ENCODE results near the gene SERAC1.

DNA sequence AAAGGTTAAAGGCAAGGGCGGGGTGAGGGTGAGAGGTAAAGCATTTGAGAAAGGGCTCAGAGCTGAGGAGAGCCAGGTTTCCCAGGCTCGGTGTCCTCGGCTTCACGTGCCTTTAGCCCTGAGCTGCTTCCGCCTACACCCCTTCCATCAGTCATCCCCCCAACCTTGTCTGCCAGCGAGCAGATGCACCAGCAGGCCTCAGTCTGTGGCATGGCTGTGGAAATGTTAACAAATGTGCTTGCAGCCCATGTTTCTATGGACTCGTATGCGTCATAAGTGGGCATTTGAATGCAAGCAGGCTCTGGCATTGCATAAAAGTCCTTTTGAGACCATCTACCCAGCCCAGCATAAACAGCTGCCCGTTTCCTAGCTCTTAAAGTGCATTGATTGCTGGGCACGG lies 97.5 kb downstream of the SERAC1 start:
- TF ChIP-seq, protein P1, sequence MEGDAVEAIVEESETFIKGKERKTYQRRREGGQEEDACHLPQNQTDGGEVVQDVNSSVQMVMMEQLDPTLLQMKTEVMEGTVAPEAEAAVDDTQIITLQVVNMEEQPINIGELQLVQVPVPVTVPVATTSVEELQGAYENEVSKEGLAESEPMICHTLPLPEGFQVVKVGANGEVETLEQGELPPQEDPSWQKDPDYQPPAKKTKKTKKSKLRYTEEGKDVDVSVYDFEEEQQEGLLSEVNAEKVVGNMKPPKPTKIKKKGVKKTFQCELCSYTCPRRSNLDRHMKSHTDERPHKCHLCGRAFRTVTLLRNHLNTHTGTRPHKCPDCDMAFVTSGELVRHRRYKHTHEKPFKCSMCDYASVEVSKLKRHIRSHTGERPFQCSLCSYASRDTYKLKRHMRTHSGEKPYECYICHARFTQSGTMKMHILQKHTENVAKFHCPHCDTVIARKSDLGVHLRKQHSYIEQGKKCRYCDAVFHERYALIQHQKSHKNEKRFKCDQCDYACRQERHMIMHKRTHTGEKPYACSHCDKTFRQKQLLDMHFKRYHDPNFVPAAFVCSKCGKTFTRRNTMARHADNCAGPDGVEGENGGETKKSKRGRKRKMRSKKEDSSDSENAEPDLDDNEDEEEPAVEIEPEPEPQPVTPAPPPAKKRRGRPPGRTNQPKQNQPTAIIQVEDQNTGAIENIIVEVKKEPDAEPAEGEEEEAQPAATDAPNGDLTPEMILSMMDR (IDR thresholded peaks at IDR 0.05; ENCODE audit: low read length) = no peak
- TF ChIP-seq EZH2 (IDR thresholded peaks at IDR 0.05; ENCODE audit: borderline replicate concordance, low read length) = no peak
